ENCODE measurements around the gene CCDC30. TPM values are rescaled to one million over a fixed set of nuclear protein-coding genes. Genes with fewer than 3 reads are reported as not detected.

CCDC30 gene
- total RNA-seq, 4 donors from 2014 or later = 0.75 to 3.7 (median 1.7) TPM

GRCh38 chr1:42660907-42661500 lies 197.9 kb downstream of the CCDC30 start:
- no peaks in the 10 kb centered on the region for H3K9me3 ChIP-seq
- 58 to 83% methylated on average over 3 of the region's 3 CpGs for WGBS, 2 donors (ENCODE audit: low coverage in 1 of 2)
- H3K27ac ChIP-seq = no peak overlapping the region
- no peaks in the 10 kb centered on the region for H3K27me3 ChIP-seq
- peaks cover 0 to 19% (median 9%) of the 10 kb centered on the region in 4 donors for H3K36me3 ChIP-seq
- TF ChIP-seq POLR2A (IDR thresholded peaks at IDR 0.05) = no peak
- TF ChIP-seq POLR2AphosphoS5 (IDR thresholded peaks at IDR 0.05) = no peak
- no peak for TF ChIP-seq EP300 (IDR thresholded peaks at IDR 0.05; ENCODE audit: low read depth)
- no peak for TF ChIP-seq CTCF (IDR thresholded peaks at IDR 0.05)
- peaks cover 13 to 22% (median 16%) of the 10 kb centered on the region in 4 donors for H3K4me1 ChIP-seq
- intact Hi-C loops (cut with DNase I; ENCODE audit: low total_unique reads) = no loop called here
- in situ Hi-C loops (cut with MboI; ENCODE audit: low pct_ligation_motif_present in 1 of 4, low pct_unique_long_range_greater_than_20kb in 1 of 4, low sequenced_read_pairs in 3 of 4) = loop anchor here in 1 of 4 donors (25.0 kb wide), 1 partner anchor 324 kb away; the partner anchor contains the start of gene FOXJ3
- no peak overlapping the region for H3K4me3 ChIP-seq
- no peak for DNase-seq

- TF ChIP-seq POLR2A (IDR thresholded peaks at IDR 0.05) (no peak), CTCF (IDR thresholded peaks at IDR 0.05) (no peak), EP300 (IDR thresholded peaks at IDR 0.05; ENCODE audit: low read depth) (no peak), POLR2AphosphoS5 (IDR thresholded peaks at IDR 0.05) (no peak)
- WGBS, 2 donors (ENCODE audit: low coverage in 1 of 2) = 90 to 94% methylated on average over 3 of the region's 3 CpGs
- intact Hi-C loops (cut with DNase I; ENCODE audit: low total_unique reads) (no loop called here), in situ Hi-C loops (cut with MboI; ENCODE audit: low pct_ligation_motif_present in 1 of 4, low pct_unique_long_range_greater_than_20kb in 1 of 4, low sequenced_read_pairs in 3 of 4) (loop anchor here in 1 of 4 donors (25.0 kb wide), 1 partner anchor 333 kb away; the partner anchor contains the start of gene FOXJ3)
- Histone ChIP-seq H3K4me1 (no peaks in the 10 kb centered on the region), H3K27ac (no peak overlapping the region), H3K9me3 (no peaks in the 10 kb centered on the region), H3K36me3 (peaks cover 0 to 49% (median 15%) of the 10 kb centered on the region in 4 donors), H3K4me3 (no peak overlapping the region), H3K27me3 (no peaks in the 10 kb centered on the region)
- no peak for DNase-seq
These were observed 206.8 kb downstream of the CCDC30 start for GRCh38 chr1:42669936-42670335.

GRCh38 chr1:42670425-42670824 lies 207.3 kb downstream of the CCDC30 start:
- intact Hi-C loops (cut with DNase I; ENCODE audit: low total_unique reads) = no loop called here
- Histone ChIP-seq H3K27ac (no peak overlapping the region), H3K27me3 (no peaks in the 10 kb centered on the region), H3K36me3 (peaks cover 0 to 45% (median 14%) of the 10 kb centered on the region in 4 donors), H3K4me1 (no peaks in the 10 kb centered on the region), H3K9me3 (no peaks in the 10 kb centered on the region), H3K4me3 (no peak overlapping the region)
- TF ChIP-seq CTCF (IDR thresholded peaks at IDR 0.05) = no peak
- TF ChIP-seq EP300 (IDR thresholded peaks at IDR 0.05; ENCODE audit: low read depth) = no peak
- TF ChIP-seq POLR2A (IDR thresholded peaks at IDR 0.05) = no peak
- TF ChIP-seq POLR2AphosphoS5 (IDR thresholded peaks at IDR 0.05) = no peak
- DNase-seq = no peak
- in situ Hi-C loops (cut with MboI; ENCODE audit: low pct_ligation_motif_present in 1 of 4, low pct_unique_long_range_greater_than_20kb in 1 of 4, low sequenced_read_pairs in 3 of 4) = loop anchor here in 1 of 4 donors (25.0 kb wide), 1 partner anchor 333 kb away; the partner anchor contains the start of gene FOXJ3
- 95 to 100% methylated on average over 4 of the region's 4 CpGs for WGBS, 2 donors (ENCODE audit: low coverage in 1 of 2)

- H3K27ac ChIP-seq = no peak overlapping the region
- H3K4me1 ChIP-seq = no peaks in the 10 kb centered on the region
- no peak overlapping the region for H3K4me3 ChIP-seq
- in situ Hi-C loops (cut with MboI; ENCODE audit: low pct_ligation_motif_present in 1 of 4, low pct_unique_long_range_greater_than_20kb in 1 of 4, low sequenced_read_pairs in 3 of 4) (loop anchor here in 1 of 4 donors (25.0 kb wide), 1 partner anchor 337 kb away; the partner anchor contains the start of gene FOXJ3), intact Hi-C loops (cut with DNase I; ENCODE audit: low total_unique reads) (no loop called here)
- H3K36me3 ChIP-seq = peaks cover 0 to 18% (median 4%) of the 10 kb centered on the region in 4 donors
- no peaks in the 10 kb centered on the region for H3K9me3 ChIP-seq
- no peak for DNase-seq
- TF ChIP-seq CTCF (IDR thresholded peaks at IDR 0.05) (no peak), POLR2AphosphoS5 (IDR thresholded peaks at IDR 0.05) (no peak), EP300 (IDR thresholded peaks at IDR 0.05; ENCODE audit: low read depth) (no peak), POLR2A (IDR thresholded peaks at IDR 0.05) (no peak)
- no peaks in the 10 kb centered on the region for H3K27me3 ChIP-seq
These were observed 211.1 kb downstream of the CCDC30 start for GRCh38 chr1:42674214-42674613.

All from transverse colon (tissue), 4 donors.